Peyer's patch (tissue), 4 donors: ENCODE data around the gene WBP2. TPM values are rescaled to one million over a fixed set of nuclear protein-coding genes. Genes with fewer than 3 reads are reported as not detected.

ENCODE experiments used
- DNase-seq, 3 donors: peaks; one replicate each; pipeline ENCODE4 v3.0.0-alpha.2; 2017 to 2019
- H3K27ac ChIP-seq, 4 donors: fragments of 200-600 bp; sonication (generic); one replicate each; pipeline ENCODE4 v1.5.1; 2016 to 2019
- H3K27me3 ChIP-seq, 2 donors: fragments of 200-600 bp; sonication (generic); one replicate each; pipeline ENCODE4 v1.5.1; 2019
- H3K36me3 ChIP-seq, 3 donors: fragments of 200-600 bp; sonication (generic); one replicate each; pipeline ENCODE4 v1.5.1; 2016 to 2019
- H3K4me1 ChIP-seq, 4 donors: fragments of 200-600 bp; sonication (generic); one replicate each; pipeline ENCODE4 v1.5.1; 2016 to 2019
- H3K4me3 ChIP-seq, 4 donors: fragments of 200-600 bp; sonication (generic); 1 replicate in 3 of 4; 2 replicates in 1 of 4; pipeline ENCODE4 v1.5.1; 2016 to 2019; ENCODE audit warnings: mild to moderate bottlenecking in 1 of 4
- H3K9me3 ChIP-seq, 4 donors: fragments of 200-600 bp; sonication (generic); one replicate each; pipeline ENCODE4 v1.5.1; 2016 to 2019; ENCODE audit warnings: mild to moderate bottlenecking in 1 of 4
- CTCF ChIP-seq, 6 experiments: fragments of 450-650 bp in 4 of 6; fragments of 200-600 bp in 2 of 6; sonication (generic) in 1 of 6; IDR thresholded peaks; one replicate each; pipeline ENCODE4 v1.5.1; 2017 to 2019; ENCODE audit warnings: antibody characterized with exemption in 6 of 6, mild to moderate bottlenecking in 3 of 6, moderate library complexity in 1 of 6
- POLR2A ChIP-seq, 2 donors: fragments of 450-650 bp; IDR thresholded peaks; one replicate each; pipeline ENCODE4 v1.5.1; 2017; ENCODE audit warnings: antibody characterized with exemption in 2 of 2, mild to moderate bottlenecking in 2 of 2, moderate library complexity in 2 of 2
- total RNA-seq, 4 donors: library from RNA; depleted of rRNA; stranded (reverse); fragments of >200 nt; gene quantifications; one replicate each; pipeline ENCODE4 v1.1.0, GENCODE V29; 2016

Gene WBP2
- total RNA-seq, 4 donors from 2014 or later: 45.4 to 61.4 (median 53.7) TPM

GRCh38 chr17:75876938-75877751 is 22.0 kb upstream of the WBP2 start:
- Histone ChIP-seq H3K4me3 (peak overlapping the region; percentile 59 to 74 (median 69)), H3K27ac (peak overlapping the region; percentile 86 to 95 (median 92)), H3K4me1 (peaks cover 3 to 47% (median 29%) of the 10 kb centered on the region in 4 donors), H3K9me3 (no peaks in the 10 kb centered on the region), H3K27me3 (no peaks in the 10 kb centered on the region), H3K36me3 (peaks cover 0 to 18% (median 0%) of the 10 kb centered on the region in 3 donors)
- TF ChIP-seq CTCF (IDR thresholded peaks at IDR 0.05) (no peak), POLR2A (IDR thresholded peaks at IDR 0.05) (no peak)
- DNase-seq: peak; percentile 56 to 89 (median 82)

GRCh38 chr17:75876190-75876937 is 21.2 kb upstream of the WBP2 start:
- peak overlapping the region; percentile 86 to 95 (median 92) for H3K27ac ChIP-seq
- H3K4me1 ChIP-seq: peaks cover 3 to 47% (median 29%) of the 10 kb centered on the region in 4 donors
- H3K4me3 ChIP-seq: peak overlapping the region; percentile 59 to 74 (median 69)
- TF ChIP-seq CTCF (IDR thresholded peaks at IDR 0.05) (peak in 4 of 6 experiments; percentile 17 to 35 (median 22)), POLR2A (IDR thresholded peaks at IDR 0.05) (peak; percentile 45 to 52)
- DNase-seq: peak; percentile 81 to 91 (median 82)
- no peaks in the 10 kb centered on the region for H3K27me3 ChIP-seq
- no peaks in the 10 kb centered on the region for H3K9me3 ChIP-seq
- peaks cover 0 to 18% (median 0%) of the 10 kb centered on the region in 3 donors for H3K36me3 ChIP-seq

- H3K27ac ChIP-seq: peak overlapping the region; percentile 86 to 95 (median 92)
- no peaks in the 10 kb centered on the region for H3K9me3 ChIP-seq
- no peaks in the 10 kb centered on the region for H3K27me3 ChIP-seq
- H3K4me3 ChIP-seq: peak overlapping the region in 3 of 4 donors; percentile 68 to 74 (median 70)
- TF ChIP-seq CTCF (IDR thresholded peaks at IDR 0.05): no peak
- no peak for TF ChIP-seq POLR2A (IDR thresholded peaks at IDR 0.05)
- H3K36me3 ChIP-seq: peaks cover 0 to 18% (median 0%) of the 10 kb centered on the region in 3 donors
- peaks cover 3 to 47% (median 29%) of the 10 kb centered on the region in 4 donors for H3K4me1 ChIP-seq
- DNase-seq: no peak
Observed at GRCh38 chr17:75875940-75876189, 20.7 kb upstream of the WBP2 start.

GRCh38 chr17:75875182-75875939 is 20.2 kb upstream of the WBP2 start:
- TF ChIP-seq POLR2A (IDR thresholded peaks at IDR 0.05) (no peak), CTCF (IDR thresholded peaks at IDR 0.05) (no peak)
- no peaks in the 10 kb centered on the region for H3K9me3 ChIP-seq
- no peak for DNase-seq
- peaks cover 3 to 51% (median 29%) of the 10 kb centered on the region in 4 donors for H3K4me1 ChIP-seq
- no peaks in the 10 kb centered on the region for H3K27me3 ChIP-seq
- peak overlapping the region in 3 of 4 donors; percentile 68 to 74 (median 70) for H3K4me3 ChIP-seq
- peak overlapping the region; percentile 86 to 95 (median 92) for H3K27ac ChIP-seq
- peaks cover 0 to 18% (median 0%) of the 10 kb centered on the region in 3 donors for H3K36me3 ChIP-seq
